ENCODE data around the gene TEX14.

DNA sequence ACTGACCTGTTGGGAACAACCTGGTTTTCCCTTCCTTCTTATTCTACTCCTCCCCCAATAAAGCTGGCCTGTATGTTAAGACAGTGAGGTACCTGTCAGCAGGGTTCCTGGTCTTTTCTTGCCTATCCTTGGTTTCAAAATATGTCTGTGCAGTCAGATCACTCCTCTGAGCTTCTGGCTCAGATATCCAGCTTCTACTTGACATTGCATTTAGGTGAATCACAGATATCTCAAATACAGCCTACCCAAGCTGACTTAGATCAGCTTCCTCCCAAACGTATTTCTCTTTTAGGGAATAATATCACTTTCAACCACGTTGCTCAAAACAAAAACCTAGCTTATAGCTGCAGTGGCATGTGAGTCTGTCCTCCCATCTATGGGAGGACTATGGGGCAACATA, 48.7 kb downstream of the TEX14 start:
- TF ChIP-seq CTCF (IDR thresholded peaks at IDR 0.05) (no peak), POLR2AphosphoS5 (IDR thresholded peaks at IDR 0.05) (no peak), POLR2A (IDR thresholded peaks at IDR 0.05) (no peak), EP300 (IDR thresholded peaks at IDR 0.05) (no peak)
